Breast epithelium (tissue), 4 donors: Measurements from ENCODE around the gene FEZF1. TPM values are rescaled to one million over a fixed set of nuclear protein-coding genes. Genes with fewer than 3 reads are reported as not detected.

ENCODE experiments used
- DNase-seq, 2 donors: peaks; one replicate each; pipeline ENCODE4 v3.0.0-alpha.2; 2019; ENCODE audit warnings: low spot score in 2 of 2
- H3K27ac ChIP-seq, 2 donors: fragments of 200-600 bp; sonication (generic) in 1 of 2; one replicate each; pipeline ENCODE4 v1.5.1; 2016 to 2019; ENCODE audit warnings: mild to moderate bottlenecking in 1 of 2
- H3K27me3 ChIP-seq, 2 donors: fragments of 200-600 bp; sonication (generic) in 1 of 2; one replicate each; pipeline versions ENCODE4 v1.5.1 to v1.6.0; 2017 to 2019; ENCODE audit warnings: control low read depth in 1 of 2, mild to moderate bottlenecking in 1 of 2
- H3K36me3 ChIP-seq: fragments of 200-600 bp; one replicate; pipeline ENCODE4 v1.5.1; 2019
- H3K4me1 ChIP-seq, 2 donors: fragments of 200-600 bp; sonication (generic); one replicate each; pipeline ENCODE4 v1.5.1; 2016 to 2019; ENCODE audit warnings: control low read depth in 1 of 2
- H3K4me3 ChIP-seq, 3 donors: fragments of 200-600 bp; sonication (generic); 1 replicate in 2 of 3; 2 replicates in 1 of 3; pipeline ENCODE4 v1.5.1; 2016 to 2019; ENCODE audit warnings: mild to moderate bottlenecking in 3 of 3, moderate library complexity in 2 of 3
- H3K9me3 ChIP-seq, 2 donors: fragments of 200-600 bp; sonication (generic) in 1 of 2; one replicate each; pipeline ENCODE4 v1.5.1; 2016 to 2019; ENCODE audit warnings: control low read depth in 1 of 2
- POLR2A ChIP-seq: fragments of 450-650 bp; IDR thresholded peaks from one replicate; pipeline ENCODE4 v1.6.1; 2016; ENCODE audit warnings: antibody characterized with exemption, mild to moderate bottlenecking, moderate library complexity
- POLR2AphosphoS5 ChIP-seq, 3 donors: sonication (generic); formaldehyde crosslinking; IDR thresholded peaks; one replicate each; pipeline ENCODE4 v1.6.1; 2017; ENCODE audit warnings: antibody characterized with exemption in 3 of 3
- intact Hi-C: fragments of 100-400 bp; cut with DNase I; formaldehyde crosslinking; loops from one replicate; pipeline ENCODE4 v1.15.1; 2023; ENCODE audit warnings: low total_unique reads
- total RNA-seq, 3 donors: library from RNA; depleted of rRNA; stranded (reverse); fragments of >200 nt; gene quantifications; one replicate each; pipeline ENCODE4 v1.1.0, GENCODE V29; 2016
- TF ChIP-seq, protein P1 (sequence below), 3 donors: fragments of 450-650 bp; IDR thresholded peaks; one replicate each; pipeline ENCODE4 v1.5.1; 2016 to 2017; ENCODE audit warnings: antibody characterized with exemption in 3 of 3, mild to moderate bottlenecking in 3 of 3, moderate library complexity in 3 of 3

Gene FEZF1
- total RNA-seq, 3 donors from 2014 or later = not detected

DNA sequence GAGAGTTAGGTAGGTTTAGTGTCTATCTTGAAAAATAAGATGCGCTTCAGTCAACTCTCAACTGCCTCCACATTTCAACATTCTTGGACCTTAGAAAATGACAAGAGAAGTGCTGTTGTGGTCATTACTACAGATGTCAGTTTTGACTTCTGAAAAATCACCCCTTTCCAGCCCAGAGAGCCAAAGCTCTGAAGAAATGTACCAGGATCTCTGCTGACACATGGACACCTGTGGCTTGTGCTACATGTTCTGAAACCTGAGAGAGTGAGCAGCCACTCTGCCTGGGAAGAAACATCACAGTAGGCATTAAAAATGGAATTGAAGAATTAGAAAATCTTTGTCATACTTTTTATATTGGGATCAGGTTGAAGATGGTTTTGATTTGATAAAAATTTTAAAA lies 35.9 kb upstream of the FEZF1 start:
- no peak overlapping the region for H3K4me3 ChIP-seq
- TF ChIP-seq POLR2AphosphoS5 (IDR thresholded peaks at IDR 0.05) (no peak), POLR2A (no peak)
- TF ChIP-seq, protein P1, sequence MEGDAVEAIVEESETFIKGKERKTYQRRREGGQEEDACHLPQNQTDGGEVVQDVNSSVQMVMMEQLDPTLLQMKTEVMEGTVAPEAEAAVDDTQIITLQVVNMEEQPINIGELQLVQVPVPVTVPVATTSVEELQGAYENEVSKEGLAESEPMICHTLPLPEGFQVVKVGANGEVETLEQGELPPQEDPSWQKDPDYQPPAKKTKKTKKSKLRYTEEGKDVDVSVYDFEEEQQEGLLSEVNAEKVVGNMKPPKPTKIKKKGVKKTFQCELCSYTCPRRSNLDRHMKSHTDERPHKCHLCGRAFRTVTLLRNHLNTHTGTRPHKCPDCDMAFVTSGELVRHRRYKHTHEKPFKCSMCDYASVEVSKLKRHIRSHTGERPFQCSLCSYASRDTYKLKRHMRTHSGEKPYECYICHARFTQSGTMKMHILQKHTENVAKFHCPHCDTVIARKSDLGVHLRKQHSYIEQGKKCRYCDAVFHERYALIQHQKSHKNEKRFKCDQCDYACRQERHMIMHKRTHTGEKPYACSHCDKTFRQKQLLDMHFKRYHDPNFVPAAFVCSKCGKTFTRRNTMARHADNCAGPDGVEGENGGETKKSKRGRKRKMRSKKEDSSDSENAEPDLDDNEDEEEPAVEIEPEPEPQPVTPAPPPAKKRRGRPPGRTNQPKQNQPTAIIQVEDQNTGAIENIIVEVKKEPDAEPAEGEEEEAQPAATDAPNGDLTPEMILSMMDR (IDR thresholded peaks at IDR 0.05) = no peak
- H3K9me3 ChIP-seq = no peaks in the 10 kb centered on the region
- intact Hi-C loops = no loop called here
- no peaks in the 10 kb centered on the region for H3K4me1 ChIP-seq
- no peak for DNase-seq
- H3K27ac ChIP-seq = no peak overlapping the region
- H3K36me3 ChIP-seq = peaks cover 3% of the 10 kb centered on the region
- no peaks in the 10 kb centered on the region for H3K27me3 ChIP-seq

DNA sequence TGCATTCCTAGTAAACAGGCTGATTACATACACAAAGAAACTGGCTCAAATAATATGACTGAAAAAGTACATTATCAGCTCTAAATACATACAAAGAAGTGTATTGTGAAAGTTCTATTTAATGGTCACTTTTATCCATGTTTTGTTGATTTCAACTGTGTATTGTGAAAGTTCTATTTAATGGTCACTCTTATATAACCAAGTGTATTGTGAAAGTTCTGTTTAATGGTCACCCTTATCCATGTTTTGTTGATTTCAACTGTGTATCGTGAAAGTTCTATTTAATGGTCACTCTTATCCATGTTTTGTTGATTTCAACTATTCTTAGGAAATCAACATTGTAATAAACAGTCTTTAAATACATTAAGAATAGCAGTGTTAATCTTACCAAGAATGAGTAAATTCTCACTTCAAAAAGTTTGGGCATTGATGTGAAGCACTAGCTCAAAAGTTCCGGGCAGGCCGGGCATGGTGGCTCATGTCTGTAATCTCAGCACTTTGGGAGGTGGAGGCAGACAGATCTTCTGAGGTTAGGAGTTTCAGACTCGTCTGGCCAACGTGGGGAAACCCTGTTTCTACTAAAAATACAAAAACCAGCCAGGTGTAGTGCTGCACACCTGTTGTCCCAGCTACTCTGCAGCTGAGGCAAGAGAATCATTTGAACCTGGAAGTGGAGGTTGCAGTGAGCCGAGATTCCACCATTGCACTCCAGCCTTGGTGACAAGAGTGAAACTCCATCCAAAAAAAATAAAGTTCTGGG lies 34.8 kb upstream of the FEZF1 start:
- Histone ChIP-seq H3K4me3 (no peak overlapping the region), H3K36me3 (no peaks in the 10 kb centered on the region), H3K27me3 (no peaks in the 10 kb centered on the region), H3K4me1 (no peaks in the 10 kb centered on the region), H3K9me3 (no peaks in the 10 kb centered on the region), H3K27ac (no peak overlapping the region)
- TF ChIP-seq, protein P1 (IDR thresholded peaks at IDR 0.05) = no peak
- intact Hi-C loops = no loop called here
- DNase-seq = no peak

DNA sequence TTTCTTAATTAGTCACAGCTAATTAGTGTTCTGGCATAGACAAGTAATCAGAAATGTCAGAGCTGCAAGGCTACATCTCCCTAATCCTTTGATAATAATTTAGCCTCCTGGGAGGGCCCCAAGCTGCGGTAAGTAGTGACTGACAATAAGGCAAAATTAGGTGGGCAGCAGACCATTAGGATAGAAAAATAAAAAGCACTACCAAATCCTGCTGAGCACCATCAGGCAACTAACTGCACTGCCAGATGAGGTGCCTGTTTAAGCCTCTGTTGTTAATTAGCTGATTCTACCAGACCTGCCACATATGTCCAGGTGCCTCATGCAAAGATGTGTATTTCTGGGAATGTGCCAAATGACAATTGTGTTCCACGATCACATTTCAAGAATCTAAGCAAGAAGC lies 32.5 kb upstream of the FEZF1 start:
- Histone ChIP-seq H3K27ac (no peak overlapping the region), H3K27me3 (no peaks in the 10 kb centered on the region), H3K36me3 (no peaks in the 10 kb centered on the region), H3K4me3 (no peak overlapping the region), H3K9me3 (no peaks in the 10 kb centered on the region), H3K4me1 (no peaks in the 10 kb centered on the region)
- intact Hi-C loops = no loop called here
- TF ChIP-seq POLR2AphosphoS5 (IDR thresholded peaks at IDR 0.05) (no peak), POLR2A (no peak)
- TF ChIP-seq, protein P1 (IDR thresholded peaks at IDR 0.05) = no peak
- DNase-seq = no peak

DNA sequence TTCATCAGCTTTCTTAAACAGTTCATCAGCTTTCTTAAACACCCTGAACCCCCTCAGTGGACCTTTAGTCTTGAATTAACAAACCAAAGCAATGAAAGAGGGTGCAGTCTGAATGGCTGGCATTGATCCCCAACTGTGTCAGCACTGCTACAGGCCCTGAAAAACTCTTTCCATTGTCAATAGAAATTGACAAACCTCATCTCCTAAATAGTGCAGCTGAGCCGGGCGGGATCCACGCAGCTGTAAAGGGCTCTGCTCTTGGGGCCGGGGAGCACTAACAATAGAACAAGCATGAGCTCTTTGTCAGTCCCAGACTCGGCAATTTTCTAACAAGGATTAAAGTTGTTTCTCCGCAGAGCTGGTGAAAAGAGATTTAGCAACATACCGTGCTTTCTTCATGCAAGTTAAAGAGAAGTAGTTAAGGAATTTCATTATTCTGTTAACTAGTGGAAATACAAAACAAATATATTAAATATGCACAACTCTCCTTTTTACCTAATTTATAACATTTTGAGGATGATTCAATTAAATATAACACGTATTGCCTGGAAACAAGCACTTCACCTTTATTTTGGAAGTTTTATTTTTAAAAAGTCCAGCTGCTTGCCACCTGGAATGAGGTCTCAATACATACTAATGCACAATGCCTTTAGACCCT lies 24.7 kb upstream of the FEZF1 start:
- no peaks in the 10 kb centered on the region for H3K27me3 ChIP-seq
- intact Hi-C loops = no loop called here
- H3K4me1 ChIP-seq = no peaks in the 10 kb centered on the region
- no peak overlapping the region for H3K27ac ChIP-seq
- H3K9me3 ChIP-seq = no peaks in the 10 kb centered on the region
- no peak overlapping the region for H3K4me3 ChIP-seq
- DNase-seq = no peak
- TF ChIP-seq POLR2AphosphoS5 (IDR thresholded peaks at IDR 0.05) = no peak
- TF ChIP-seq, protein P1 (IDR thresholded peaks at IDR 0.05) = no peak
- H3K36me3 ChIP-seq = no peaks in the 10 kb centered on the region

DNA sequence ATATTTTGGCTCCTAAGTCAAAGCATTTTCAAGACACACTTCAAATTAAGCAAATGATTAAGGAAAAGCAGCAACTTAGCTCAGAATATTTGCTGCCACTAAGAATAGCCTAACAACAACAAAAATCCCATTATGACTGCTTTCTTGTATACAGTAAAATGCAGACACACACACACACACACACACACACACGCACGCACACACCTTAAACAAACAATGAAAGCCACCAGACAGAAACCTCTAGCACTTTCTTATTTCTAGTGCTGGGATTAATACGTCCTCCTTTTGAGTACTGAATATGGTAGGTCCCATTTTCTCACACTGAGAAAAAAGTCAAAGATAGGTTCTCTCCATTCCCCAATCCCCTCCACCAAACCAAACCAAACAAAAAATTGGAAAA lies 23.4 kb upstream of the FEZF1 start:
- H3K27ac ChIP-seq = no peak overlapping the region
- no peak for TF ChIP-seq POLR2AphosphoS5 (IDR thresholded peaks at IDR 0.05)
- TF ChIP-seq, protein P1 (IDR thresholded peaks at IDR 0.05) = no peak
- TF ChIP-seq POLR2A = no peak

More for the DNA sequence above, 23.4 kb upstream of the FEZF1 start:
- H3K4me3 ChIP-seq = no peak overlapping the region
- intact Hi-C loops = no loop called here
- H3K4me1 ChIP-seq = no peaks in the 10 kb centered on the region
- no peaks in the 10 kb centered on the region for H3K9me3 ChIP-seq
- H3K27me3 ChIP-seq = no peaks in the 10 kb centered on the region
- H3K36me3 ChIP-seq = no peaks in the 10 kb centered on the region
- no peak for DNase-seq
